Mesenchymal stem cell (in vitro differentiated cells and primary cell): ENCODE measurements around the gene GTPBP10.
A peak's percentile ranks its signal among the peaks of the same experiment; 100 is the strongest.

ENCODE experiments used
- DNase-seq: peaks from one replicate; pipeline ENCODE4 v3.0.0-alpha.2; 2013
- H2AFZ ChIP-seq: one replicate; pipeline ENCODE4 v1.6.1; 2013; ENCODE audit warnings: low read depth, mild to moderate bottlenecking, control low read depth, inconsistent platforms, low read length, moderate library complexity
- H2AK5ac ChIP-seq: 2 replicates; pipeline ENCODE4 v1.6.1; 2013; ENCODE audit warnings: low read length, moderate library complexity, mild to moderate bottlenecking, inconsistent platforms; ENCODE audit not compliant: severe bottlenecking
- H2BK120ac ChIP-seq: one replicate; pipeline ENCODE4 v1.6.1; 2013; ENCODE audit warnings: low read depth, mild to moderate bottlenecking, inconsistent platforms, low read length, moderate library complexity
- H2BK12ac ChIP-seq, 2 experiments: one replicate each; pipeline ENCODE4 v1.6.1; 2013; ENCODE audit warnings: inconsistent platforms in 2 of 2, low read length in 2 of 2, mild to moderate bottlenecking in 2 of 2, moderate library complexity in 2 of 2, control low read depth in 1 of 2
- H2BK15ac ChIP-seq: one replicate; pipeline ENCODE4 v1.6.1; 2013; ENCODE audit warnings: mild to moderate bottlenecking, low read depth, inconsistent platforms; ENCODE audit not compliant: poor library complexity, severe bottlenecking
- H2BK5ac ChIP-seq: 2 replicates; pipeline ENCODE4 v1.6.1; 2013; ENCODE audit warnings: low read depth, mild to moderate bottlenecking, low read length, control low read depth, inconsistent platforms; ENCODE audit not compliant: poor library complexity, severe bottlenecking
- H3K14ac ChIP-seq, 2 experiments: one replicate each; pipeline ENCODE4 v1.6.1; 2013; ENCODE audit warnings: inconsistent platforms in 2 of 2, low read length in 2 of 2, control low read depth in 1 of 2, mild to moderate bottlenecking in 1 of 2, moderate library complexity in 1 of 2
- H3K18ac ChIP-seq, 2 experiments: one replicate each; pipeline ENCODE4 v1.6.1; 2013; ENCODE audit warnings: inconsistent platforms in 2 of 2, low read length in 2 of 2, control low read depth in 1 of 2, low read depth in 1 of 2, mild to moderate bottlenecking in 1 of 2
- H3K23ac ChIP-seq, 2 experiments: one replicate each; pipeline ENCODE4 v1.6.1; 2013; ENCODE audit warnings: inconsistent platforms in 2 of 2, low read length in 2 of 2, mild to moderate bottlenecking in 2 of 2, moderate library complexity in 2 of 2, control low read depth in 1 of 2
- H3K27ac ChIP-seq: 2 replicates; pipeline ENCODE4 v1.5.1; 2013; ENCODE audit warnings: mild to moderate bottlenecking, moderate library complexity, low read length, control low read depth, inconsistent platforms; ENCODE audit not compliant: poor library complexity, severe bottlenecking
- H3K27me3 ChIP-seq, 2 experiments: 2 replicates each; pipeline versions ENCODE4 v1.6.1 to v1.7.0; 2013; ENCODE audit warnings: low read length in 2 of 2, mild to moderate bottlenecking in 2 of 2, moderate library complexity in 2 of 2, control low read depth in 1 of 2, inconsistent platforms in 1 of 2; ENCODE audit not compliant: control insufficient read depth in 1 of 2, insufficient read depth in 1 of 2
- H3K36me3 ChIP-seq, 2 experiments: 2 replicates each; pipeline versions ENCODE4 v1.6.1 to v1.7.0; 2013; ENCODE audit warnings: low read length in 2 of 2, control low read depth in 1 of 2, inconsistent platforms in 1 of 2, low read depth in 1 of 2, mild to moderate bottlenecking in 1 of 2; ENCODE audit not compliant: insufficient read depth in 2 of 2, control insufficient read depth in 1 of 2
- H3K4ac ChIP-seq, 2 experiments: one replicate each; pipeline ENCODE4 v1.6.1; 2013; ENCODE audit warnings: inconsistent platforms in 2 of 2, low read length in 2 of 2, mild to moderate bottlenecking in 2 of 2, moderate library complexity in 2 of 2, control low read depth in 1 of 2, low read depth in 1 of 2
- H3K4me1 ChIP-seq: 2 replicates; pipeline ENCODE4 v1.6.1; 2013; ENCODE audit warnings: low read depth, low read length, control low read depth; ENCODE audit not compliant: control insufficient read depth, insufficient read depth
- H3K4me2 ChIP-seq: 2 replicates; pipeline ENCODE4 v1.6.1; 2013; ENCODE audit warnings: low read length, mild to moderate bottlenecking, inconsistent platforms; ENCODE audit not compliant: poor library complexity, severe bottlenecking
- H3K4me3 ChIP-seq, 2 experiments: 2 replicates each; pipeline versions ENCODE4 v1.5.1 to v1.7.0; 2013; ENCODE audit warnings: low read length in 2 of 2, mild to moderate bottlenecking in 2 of 2, control low read depth in 1 of 2, low read depth in 1 of 2; ENCODE audit not compliant: insufficient read depth in 1 of 2
- H3K79me1 ChIP-seq: replicated peaks from 2 replicates; pipeline ENCODE4 v1.6.1; 2013; ENCODE audit warnings: mild to moderate bottlenecking, control low read depth, low read length, inconsistent platforms; ENCODE audit not compliant: poor library complexity, severe bottlenecking
- H3K9ac ChIP-seq: 2 replicates; pipeline ENCODE4 v1.7.0; 2013; ENCODE audit warnings: mild to moderate bottlenecking, low read length, moderate library complexity
- H3K9me3 ChIP-seq: 2 replicates; pipeline ENCODE4 v1.7.0; 2013; ENCODE audit warnings: mild to moderate bottlenecking, low read length; ENCODE audit not compliant: control insufficient read depth
- H4K8ac ChIP-seq: one replicate; pipeline ENCODE4 v1.6.1; 2013; ENCODE audit warnings: inconsistent platforms, mild to moderate bottlenecking, low read length, moderate library complexity
- H4K91ac ChIP-seq: one replicate; pipeline ENCODE4 v1.6.1; 2013; ENCODE audit warnings: mild to moderate bottlenecking, low read length, inconsistent platforms
- WGBS: methylation state at CpG from one replicate; pipeline ENCODE4 v1.1.7; 2013; ENCODE audit warnings: mixed read lengths; 5-methylcytosine and 5-hydroxymethylcytosine counted together

Gene GTPBP10

DNA sequence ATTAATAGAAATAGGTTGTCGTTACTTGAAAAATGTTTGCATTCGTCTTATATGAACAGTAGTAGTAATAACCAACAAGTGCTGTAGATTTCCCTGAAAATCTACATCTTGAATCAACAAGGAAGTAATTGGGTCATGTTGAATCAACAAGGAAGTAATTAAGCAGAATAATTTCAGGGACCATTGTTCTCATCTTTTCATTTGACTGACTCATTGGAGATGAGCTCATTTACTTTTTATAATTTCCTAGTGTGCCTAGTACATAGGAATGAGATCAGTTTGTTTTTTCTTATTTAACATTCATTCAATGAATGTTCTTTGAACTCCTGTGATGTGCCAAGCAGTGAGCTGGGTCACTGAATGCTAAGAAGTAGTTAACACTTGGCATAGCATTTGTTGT is 65.0 kb downstream of the GTPBP10 start:
- DNase-seq = no peak
- no peak overlapping the region for H4K91ac ChIP-seq
- H3K4me2 ChIP-seq = no peak overlapping the region
- H3K23ac ChIP-seq = no peak overlapping the region
- WGBS = 100% methylated on average over 2 of the region's 2 CpGs
- H3K36me3 ChIP-seq = peaks cover 19 to 87% of the 10 kb centered on the region in 2 experiments
- H2AK5ac ChIP-seq = no peak overlapping the region
- H3K14ac ChIP-seq = no peak overlapping the region
- H3K4me3 ChIP-seq = no peak overlapping the region
- H2BK5ac ChIP-seq = no peak overlapping the region
- peaks cover 27% of the 10 kb centered on the region for H3K79me1 ChIP-seq
- H4K8ac ChIP-seq = no peak overlapping the region
- no peak overlapping the region for H3K27ac ChIP-seq
- no peak overlapping the region for H2BK12ac ChIP-seq
- no peaks in the 10 kb centered on the region for H3K9me3 ChIP-seq
- H3K4me1 ChIP-seq = no peaks in the 10 kb centered on the region
- H3K4ac ChIP-seq = no peak overlapping the region
- no peak overlapping the region for H3K18ac ChIP-seq
- no peak overlapping the region for H2AFZ ChIP-seq
- H2BK15ac ChIP-seq = no peak overlapping the region
- H3K27me3 ChIP-seq = no peaks in the 10 kb centered on the region
- no peak overlapping the region for H2BK120ac ChIP-seq
- H3K9ac ChIP-seq = peak overlapping the region; percentile 39

DNA sequence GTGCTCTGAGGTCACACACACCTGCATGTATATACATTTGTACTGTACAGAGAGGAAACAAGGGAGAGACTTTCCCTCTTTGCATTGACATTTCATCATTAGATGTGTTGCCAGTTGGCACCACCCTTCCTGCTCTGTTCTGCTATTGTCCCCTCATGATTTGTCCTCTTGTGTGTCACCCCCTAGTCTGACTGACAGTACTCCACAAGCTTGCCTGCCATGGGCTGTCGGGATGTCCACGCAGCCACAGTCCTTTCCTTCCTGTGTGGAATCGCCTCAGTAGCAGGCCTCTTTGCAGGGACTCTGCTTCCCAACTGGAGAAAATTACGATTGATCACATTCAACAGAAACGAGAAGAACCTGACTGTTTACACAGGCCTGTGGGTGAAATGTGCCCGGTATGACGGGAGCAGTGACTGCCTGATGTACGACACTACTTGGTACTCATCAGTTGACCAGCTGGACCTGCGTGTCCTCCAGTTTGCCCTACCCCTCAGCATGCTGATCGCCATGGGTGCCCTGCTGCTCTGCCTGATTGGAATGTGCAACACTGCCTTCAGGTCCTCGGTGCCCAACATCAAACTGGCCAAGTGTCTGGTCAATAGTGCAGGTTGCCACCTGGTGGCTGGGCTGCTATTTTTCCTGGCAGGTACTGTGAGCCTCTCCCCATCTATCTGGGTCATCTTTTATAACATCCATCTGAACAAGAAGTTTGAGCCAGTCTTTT is 66.1 kb downstream of the GTPBP10 start:
- DNase-seq = no peak
- no peak overlapping the region for H3K27ac ChIP-seq
- no peak overlapping the region for H2AK5ac ChIP-seq
- 94% methylated on average over 11 of the region's 11 CpGs for WGBS
- H3K4me3 ChIP-seq = no peak overlapping the region
- H3K36me3 ChIP-seq = peaks cover 19 to 80% of the 10 kb centered on the region in 2 experiments
- no peak overlapping the region for H2BK5ac ChIP-seq
- peaks cover 26% of the 10 kb centered on the region for H3K79me1 ChIP-seq
- no peak overlapping the region for H2BK15ac ChIP-seq
- H3K18ac ChIP-seq = no peak overlapping the region
- no peak overlapping the region for H4K91ac ChIP-seq
- no peak overlapping the region for H3K4me2 ChIP-seq
- no peak overlapping the region for H3K14ac ChIP-seq
- no peak overlapping the region for H4K8ac ChIP-seq
- no peak overlapping the region for H3K9ac ChIP-seq
- no peaks in the 10 kb centered on the region for H3K9me3 ChIP-seq
- H3K23ac ChIP-seq = no peak overlapping the region
- H3K27me3 ChIP-seq = no peaks in the 10 kb centered on the region
- no peak overlapping the region for H3K4ac ChIP-seq
- H2BK12ac ChIP-seq = no peak overlapping the region
- no peak overlapping the region for H2BK120ac ChIP-seq
- no peaks in the 10 kb centered on the region for H3K4me1 ChIP-seq
- H2AFZ ChIP-seq = no peak overlapping the region

- H3K4me2 ChIP-seq = no peak overlapping the region
- H2AK5ac ChIP-seq = no peak overlapping the region
- no peak overlapping the region for H3K18ac ChIP-seq
- no peak overlapping the region for H3K9ac ChIP-seq
- H4K91ac ChIP-seq = no peak overlapping the region
- 100% methylated on average over 2 of the region's 2 CpGs for WGBS
- no peaks in the 10 kb centered on the region for H3K27me3 ChIP-seq
- no peak overlapping the region for H2BK12ac ChIP-seq
- no peak overlapping the region for H3K23ac ChIP-seq
- peaks cover 18 to 74% of the 10 kb centered on the region in 2 experiments for H3K36me3 ChIP-seq
- no peak for DNase-seq
- no peak overlapping the region for H2BK5ac ChIP-seq
- no peaks in the 10 kb centered on the region for H3K4me1 ChIP-seq
- H3K4ac ChIP-seq = no peak overlapping the region
- H3K4me3 ChIP-seq = no peak overlapping the region
- no peak overlapping the region for H2AFZ ChIP-seq
- no peak overlapping the region for H4K8ac ChIP-seq
- no peak overlapping the region for H2BK15ac ChIP-seq
- H3K79me1 ChIP-seq = peaks cover 24% of the 10 kb centered on the region
- H3K14ac ChIP-seq = no peak overlapping the region
- no peak overlapping the region for H3K27ac ChIP-seq
- H3K9me3 ChIP-seq = no peaks in the 10 kb centered on the region
- no peak overlapping the region for H2BK120ac ChIP-seq
Observed at GRCh38 chr7:90413185-90413528, 66.6 kb downstream of the GTPBP10 start.

GRCh38 chr7:90421651-90422050 is 75.1 kb downstream of the GTPBP10 start:
- H3K36me3 ChIP-seq = peaks cover 3 to 5% of the 10 kb centered on the region in 2 experiments
- H3K4me1 ChIP-seq = no peaks in the 10 kb centered on the region
- no peak overlapping the region for H2BK12ac ChIP-seq
- no peak overlapping the region for H2BK15ac ChIP-seq
- no peak overlapping the region for H3K9ac ChIP-seq
- no peak overlapping the region for H3K23ac ChIP-seq
- no peak overlapping the region for H2AK5ac ChIP-seq
- no peak overlapping the region for H3K18ac ChIP-seq
- H2BK120ac ChIP-seq = no peak overlapping the region
- H3K4me3 ChIP-seq = no peak overlapping the region
- no peaks in the 10 kb centered on the region for H3K27me3 ChIP-seq
- peaks cover 4% of the 10 kb centered on the region for H3K79me1 ChIP-seq
- no peak overlapping the region for H3K4ac ChIP-seq
- WGBS = 87% methylated on average over 5 of the region's 6 CpGs
- H4K8ac ChIP-seq = no peak overlapping the region
- no peak overlapping the region for H4K91ac ChIP-seq
- H2BK5ac ChIP-seq = no peak overlapping the region
- no peak overlapping the region for H3K14ac ChIP-seq
- no peaks in the 10 kb centered on the region for H3K9me3 ChIP-seq
- H2AFZ ChIP-seq = no peak overlapping the region
- H3K27ac ChIP-seq = no peak overlapping the region
- no peak overlapping the region for H3K4me2 ChIP-seq
- DNase-seq = no peak
